NCI-H1436 treated with DMSO at 0.1 percent for 48 hours (cell line): Measurements from ENCODE around the gene EXOSC5.
"Not testable (repeated sequence)": the region's sequence is repeated elsewhere in the genome, so short reads cannot be mapped to it uniquely, and the experiment has no call there.

Experiments
- DNase-seq: peaks from one replicate; lab custom pipeline; 2025; lab: John Stamatoyannopoulos, UW

The EXOSC5 gene

GRCh38 chr19:41405776-41406175 lies 8.6 kb upstream of the EXOSC5 start:
- no peak for DNase-seq

GRCh38 chr19:41403181-41403970 lies 6.2 kb upstream of the EXOSC5 start:
- DNase-seq: no peak

GRCh38 chr19:41402010-41402409 lies 4.9 kb upstream of the EXOSC5 start:
- DNase-seq: no peak

- no peak for DNase-seq
Observed at GRCh38 chr19:41401483-41401882, 4.3 kb upstream of the EXOSC5 start.

GRCh38 chr19:41399525-41399924 lies 2.4 kb upstream of the EXOSC5 start:
- no peak for DNase-seq

- DNase-seq: no peak
Observed at GRCh38 chr19:41399091-41399490, 1.9 kb upstream of the EXOSC5 start.

- DNase-seq: no peak
Observed at GRCh38 chr19:41398598-41398997, 1.4 kb upstream of the EXOSC5 start.

- no peak for DNase-seq
Observed at GRCh38 chr19:41398050-41398418, 875 bp upstream of the EXOSC5 start.

GRCh38 chr19:41395355-41395754 lies 1.8 kb downstream of the EXOSC5 start:
- no peak for DNase-seq

GRCh38 chr19:41392775-41393174 lies 4.4 kb downstream of the EXOSC5 start:
- DNase-seq: no peak

GRCh38 chr19:41391618-41392017 lies 5.5 kb downstream of the EXOSC5 start:
- no peak for DNase-seq

- no peak for DNase-seq
Observed at GRCh38 chr19:41386442-41386841, 10.7 kb downstream of the EXOSC5 start.

- DNase-seq: no peak
Observed at GRCh38 chr19:41384351-41384750, 12.8 kb downstream of the EXOSC5 start.

- DNase-seq: not testable (repeated sequence)
Observed at GRCh38 chr19:41381536-41381935, 15.6 kb downstream of the EXOSC5 start.

- DNase-seq: no peak
Observed at GRCh38 chr19:41377977-41378709, 19.0 kb downstream of the EXOSC5 start.

GRCh38 chr19:41376998-41377365 lies 20.2 kb downstream of the EXOSC5 start:
- DNase-seq: no peak

- DNase-seq: no peak
Observed at GRCh38 chr19:41376241-41376997, 20.7 kb downstream of the EXOSC5 start, which contains the start of gene TMEM91. Gene TMEM91, plus strand, starts transcription at chr19:41376533. Its CDS starts 1,777 bp downstream, at chr19:41378310.

GRCh38 chr19:41373993-41374392 lies 23.2 kb downstream of the EXOSC5 start:
- DNase-seq: no peak

GRCh38 chr19:41372501-41372900 lies 24.7 kb downstream of the EXOSC5 start:
- no peak for DNase-seq

- DNase-seq: no peak
Observed at GRCh38 chr19:41371541-41371940, 25.6 kb downstream of the EXOSC5 start.

- not testable (repeated sequence) for DNase-seq
Observed at GRCh38 chr19:41371119-41371518, 26.0 kb downstream of the EXOSC5 start.

GRCh38 chr19:41369769-41370168 lies 27.4 kb downstream of the EXOSC5 start:
- no peak for DNase-seq

- DNase-seq: no peak
Observed at GRCh38 chr19:41367848-41368301, 29.3 kb downstream of the EXOSC5 start.
